ENCODE measurements around the gene CPLX1.

Gene CPLX1

GRCh38 chr4:831483-831805 is 5.5 kb upstream of the CPLX1 start:
- no peak for DNase-seq

- no peak for DNase-seq
Measured at GRCh38 chr4:830601-831482, 4.9 kb upstream of the CPLX1 start.

GRCh38 chr4:829761-830600 is 4.1 kb upstream of the CPLX1 start:
- DNase-seq: no peak

GRCh38 chr4:829291-829690 is 3.4 kb upstream of the CPLX1 start:
- no peak for DNase-seq

- DNase-seq: no peak
Measured at GRCh38 chr4:828641-829271, 2.8 kb upstream of the CPLX1 start.

GRCh38 chr4:827209-828081 is 1.5 kb upstream of the CPLX1 start:
- DNase-seq: no peak

GRCh38 chr4:826508-827208 is 729 bp upstream of the CPLX1 start:
- no peak for DNase-seq

- peak; percentile 27 for DNase-seq
Measured at GRCh38 chr4:825063-825970, 612 bp downstream of the CPLX1 start.

GRCh38 chr4:824461-825062 is 1.4 kb downstream of the CPLX1 start:
- no peak for DNase-seq

GRCh38 chr4:823761-824460 is 2.0 kb downstream of the CPLX1 start:
- DNase-seq: no peak

GRCh38 chr4:823176-823760 is 2.7 kb downstream of the CPLX1 start:
- DNase-seq: no peak

GRCh38 chr4:822361-823175 is 3.4 kb downstream of the CPLX1 start:
- no peak for DNase-seq

- DNase-seq: no peak
Measured at GRCh38 chr4:821631-822030, 4.3 kb downstream of the CPLX1 start.

GRCh38 chr4:821181-821591 is 4.7 kb downstream of the CPLX1 start:
- no peak for DNase-seq

- DNase-seq: no peak
Measured at GRCh38 chr4:820230-821172, 5.4 kb downstream of the CPLX1 start.

GRCh38 chr4:819401-820229 is 6.3 kb downstream of the CPLX1 start:
- DNase-seq: no peak
